ENCODE data around the gene UAP1L1.

UAP1L1 gene

GRCh38 chr9:137077758-137078693 is 709 bp downstream of the UAP1L1 start:
- DNase-seq: peak; percentile 49

GRCh38 chr9:137078701-137079400 is 1.5 kb downstream of the UAP1L1 start:
- no peak for DNase-seq

- no peak for DNase-seq
Observed at GRCh38 chr9:137079401-137079787, 2.1 kb downstream of the UAP1L1 start.

GRCh38 chr9:137080260-137081122 is 3.2 kb downstream of the UAP1L1 start:
- DNase-seq: no peak

GRCh38 chr9:137082222-137082924 is 5.1 kb downstream of the UAP1L1 start:
- no peak for DNase-seq

- DNase-seq: no peak
Observed at GRCh38 chr9:137082925-137083290, 5.6 kb downstream of the UAP1L1 start.

GRCh38 chr9:137083394-137084004 is 6.2 kb downstream of the UAP1L1 start:
- DNase-seq: peak; percentile 50

GRCh38 chr9:137084526-137084925 is 7.2 kb downstream of the UAP1L1 start:
- no peak for DNase-seq

- peak; percentile 57 for DNase-seq
Observed at GRCh38 chr9:137085920-137086530, 8.7 kb downstream of the UAP1L1 start.

GRCh38 chr9:137086531-137087408 is 9.5 kb downstream of the UAP1L1 start, which contains the start of gene MAN1B1:
Gene MAN1B1, plus strand, starts transcription at chr9:137086985. Its CDS starts 15 bp downstream, at chr9:137087000.
- DNase-seq: peak; percentile 100

GRCh38 chr9:137087409-137087925 is 10.2 kb downstream of the UAP1L1 start:
- DNase-seq: no peak

GRCh38 chr9:137088121-137088520 is 10.8 kb downstream of the UAP1L1 start:
- no peak for DNase-seq

GRCh38 chr9:137089232-137089947 is 12.1 kb downstream of the UAP1L1 start:
- DNase-seq: no peak

GRCh38 chr9:137095664-137096517 is 18.6 kb downstream of the UAP1L1 start:
- DNase-seq: peak; percentile 90

- DNase-seq: no peak
Observed at GRCh38 chr9:137096785-137097546, 19.6 kb downstream of the UAP1L1 start.

- no peak for DNase-seq
Observed at GRCh38 chr9:137097761-137098462, 20.6 kb downstream of the UAP1L1 start.

GRCh38 chr9:137099231-137099630 is 21.9 kb downstream of the UAP1L1 start:
- DNase-seq: no peak
